ENCODE measurements around the gene KRT3.

- TF ChIP-seq POLR2A (IDR thresholded peaks at IDR 0.05; ENCODE audit: low read depth, low read length) = no peak
- TF ChIP-seq POLR2AphosphoS5 (IDR thresholded peaks at IDR 0.05; ENCODE audit: low read depth, low read length) = no peak
- no peak for TF ChIP-seq TAF1 (IDR thresholded peaks at IDR 0.05; ENCODE audit: borderline replicate concordance, low read depth, low read length)
Observed at GRCh38 chr12:52809166-52809565, 13.2 kb upstream of the KRT3 start.
